Fibroblast of mammary gland (primary cell): ENCODE data around the gene ARL14EP.

ENCODE experiments used
- DNase-seq: peaks from one replicate; pipeline ENCODE4 v3.0.0-alpha.2; 2010; ENCODE audit warnings: low read depth
- H3K4me3 ChIP-seq: 2 replicates; pipeline ENCODE4 v1.5.1; 2011; ENCODE audit warnings: low read depth, mild to moderate bottlenecking, low read length, moderate library complexity; ENCODE audit not compliant: control insufficient read depth
- TF ChIP-seq, protein P1 (sequence below): conservative IDR thresholded peaks from 2 replicates; pipeline ENCODE4 v1.5.1; 2011; ENCODE audit warnings: low read depth, low read length, inconsistent platforms; ENCODE audit not compliant: control insufficient read depth, insufficient read depth

Gene ARL14EP

GRCh38 chr11:30365793-30366517, 43.1 kb downstream of the ARL14EP start:
- TF ChIP-seq, protein P1, sequence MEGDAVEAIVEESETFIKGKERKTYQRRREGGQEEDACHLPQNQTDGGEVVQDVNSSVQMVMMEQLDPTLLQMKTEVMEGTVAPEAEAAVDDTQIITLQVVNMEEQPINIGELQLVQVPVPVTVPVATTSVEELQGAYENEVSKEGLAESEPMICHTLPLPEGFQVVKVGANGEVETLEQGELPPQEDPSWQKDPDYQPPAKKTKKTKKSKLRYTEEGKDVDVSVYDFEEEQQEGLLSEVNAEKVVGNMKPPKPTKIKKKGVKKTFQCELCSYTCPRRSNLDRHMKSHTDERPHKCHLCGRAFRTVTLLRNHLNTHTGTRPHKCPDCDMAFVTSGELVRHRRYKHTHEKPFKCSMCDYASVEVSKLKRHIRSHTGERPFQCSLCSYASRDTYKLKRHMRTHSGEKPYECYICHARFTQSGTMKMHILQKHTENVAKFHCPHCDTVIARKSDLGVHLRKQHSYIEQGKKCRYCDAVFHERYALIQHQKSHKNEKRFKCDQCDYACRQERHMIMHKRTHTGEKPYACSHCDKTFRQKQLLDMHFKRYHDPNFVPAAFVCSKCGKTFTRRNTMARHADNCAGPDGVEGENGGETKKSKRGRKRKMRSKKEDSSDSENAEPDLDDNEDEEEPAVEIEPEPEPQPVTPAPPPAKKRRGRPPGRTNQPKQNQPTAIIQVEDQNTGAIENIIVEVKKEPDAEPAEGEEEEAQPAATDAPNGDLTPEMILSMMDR = no peak
- DNase-seq = no peak
- no peak overlapping the region for H3K4me3 ChIP-seq

DNA sequence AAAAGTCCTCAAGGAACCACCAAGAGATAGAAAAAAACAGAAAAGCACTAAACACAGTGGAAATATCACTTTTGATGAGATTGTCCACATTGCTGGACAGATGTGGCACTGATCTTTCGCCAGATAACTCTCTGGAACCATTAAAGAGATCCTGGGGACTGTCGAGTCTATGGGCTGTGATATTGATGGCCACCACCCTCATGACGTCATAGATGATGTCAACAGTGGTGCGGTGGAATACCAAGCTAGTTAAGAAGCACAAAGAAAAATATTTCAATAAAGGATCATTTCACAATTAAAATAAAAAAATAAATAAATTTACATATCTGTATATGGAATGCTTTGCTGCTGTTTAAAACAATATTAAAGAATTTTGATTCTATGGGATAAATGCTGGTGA, 45.5 kb downstream of the ARL14EP start:
- TF ChIP-seq, protein P1 = no peak
- DNase-seq = no peak
- H3K4me3 ChIP-seq = no peak overlapping the region

GRCh38 chr11:30370164-30370563, 47.3 kb downstream of the ARL14EP start:
- H3K4me3 ChIP-seq = no peak overlapping the region
- TF ChIP-seq, protein P1 = no peak
- no peak for DNase-seq

GRCh38 chr11:30377347-30377746, 54.4 kb downstream of the ARL14EP start:
- no peak overlapping the region for H3K4me3 ChIP-seq
- DNase-seq = no peak
- TF ChIP-seq, protein P1 = no peak

DNA sequence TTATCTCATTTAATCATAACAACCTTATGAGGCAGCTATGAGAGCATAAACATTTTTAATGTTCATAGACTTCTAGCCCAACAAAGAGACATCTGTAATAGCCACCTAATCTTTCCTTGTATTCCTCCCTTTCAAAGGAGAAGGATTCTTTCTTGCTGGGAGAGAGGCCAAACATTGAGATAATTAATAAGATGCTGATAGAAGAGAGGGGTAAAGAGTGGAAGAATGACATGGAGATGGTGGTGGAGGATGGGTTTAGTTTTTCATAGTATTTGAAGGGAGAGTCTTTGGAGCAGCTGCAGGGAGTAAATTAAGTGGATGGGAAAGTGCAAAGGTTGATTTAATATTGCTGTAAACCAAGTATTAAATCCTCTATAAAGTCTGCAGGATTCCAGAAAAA, 57.9 kb downstream of the ARL14EP start:
- DNase-seq = no peak
- TF ChIP-seq, protein P1 = no peak

DNA sequence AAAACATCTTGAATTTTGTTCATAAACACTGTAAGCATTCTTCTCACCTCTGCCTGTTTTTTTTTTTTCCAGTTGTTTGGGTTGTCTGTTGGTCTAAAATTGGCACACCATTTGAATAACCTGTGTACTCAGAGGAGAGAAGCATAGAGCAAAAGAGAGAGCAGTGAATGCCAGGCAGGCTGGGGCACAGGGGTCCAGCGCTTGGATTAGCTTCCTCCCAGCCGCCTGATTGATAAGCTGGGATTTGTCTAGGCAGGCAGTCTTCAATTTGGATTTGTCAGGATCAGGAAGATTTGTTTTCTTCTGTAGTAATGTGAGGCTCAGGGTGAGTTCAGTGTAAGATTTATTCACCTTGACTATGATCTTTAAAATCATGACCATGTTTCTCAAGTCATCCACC, 59.0 kb downstream of the ARL14EP start:
- DNase-seq = no peak
- TF ChIP-seq, protein P1 = no peak
- no peak overlapping the region for H3K4me3 ChIP-seq

More for the DNA sequence above, 57.9 kb downstream of the ARL14EP start:
- no peak overlapping the region for H3K4me3 ChIP-seq
